22Rv1 (cell line): Measurements from ENCODE around the gene RAI2.

Source experiments
- H3K27ac ChIP-seq: fragments of 450-650 bp; 2 replicates; pipeline ENCODE4 v1.5.1; 2017
- CTCF ChIP-seq: fragments of 450-650 bp; IDR thresholded peaks from 2 replicates; pipeline ENCODE4 v1.5.1; 2017; ENCODE audit warnings: mild to moderate bottlenecking
- ZFX ChIP-seq: fragments of 450-650 bp; IDR thresholded peaks from 2 replicates; pipeline ENCODE4 v1.6.1; 2017; ENCODE audit warnings: antibody characterized with exemption, borderline replicate concordance

Gene RAI2

DNA sequence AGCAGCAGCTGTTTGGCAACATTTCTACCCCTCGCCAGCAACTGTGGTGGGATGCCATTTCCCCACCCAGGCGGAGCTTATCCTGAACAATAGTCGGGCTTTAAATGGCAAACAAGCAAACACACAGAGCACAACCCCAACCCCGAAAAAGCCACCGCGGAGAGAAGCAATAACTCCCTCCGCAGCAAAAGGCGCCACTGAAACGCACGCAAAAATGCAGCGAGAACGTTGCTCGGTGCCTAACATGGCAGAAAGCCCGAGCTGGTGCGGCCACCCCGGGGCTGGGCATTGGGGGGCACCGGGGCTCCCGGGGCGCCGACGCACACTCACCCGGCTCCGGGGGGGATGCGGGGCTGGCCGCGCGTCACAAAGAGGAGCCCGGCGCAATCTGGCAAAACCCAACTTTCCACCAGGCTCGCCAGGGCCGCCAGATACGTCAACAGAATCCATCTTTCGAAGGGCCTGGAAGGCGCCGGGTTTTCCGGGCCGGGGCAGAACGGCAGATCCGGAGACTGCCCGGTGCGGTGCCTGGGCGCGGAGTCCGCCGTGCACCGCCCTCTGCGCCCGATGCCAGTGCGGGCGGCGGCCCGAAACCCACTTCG, 818 bp downstream of the RAI2 start:
- H3K27ac ChIP-seq: no peak overlapping the region
- TF ChIP-seq CTCF: no peak
- TF ChIP-seq ZFX: no peak

DNA sequence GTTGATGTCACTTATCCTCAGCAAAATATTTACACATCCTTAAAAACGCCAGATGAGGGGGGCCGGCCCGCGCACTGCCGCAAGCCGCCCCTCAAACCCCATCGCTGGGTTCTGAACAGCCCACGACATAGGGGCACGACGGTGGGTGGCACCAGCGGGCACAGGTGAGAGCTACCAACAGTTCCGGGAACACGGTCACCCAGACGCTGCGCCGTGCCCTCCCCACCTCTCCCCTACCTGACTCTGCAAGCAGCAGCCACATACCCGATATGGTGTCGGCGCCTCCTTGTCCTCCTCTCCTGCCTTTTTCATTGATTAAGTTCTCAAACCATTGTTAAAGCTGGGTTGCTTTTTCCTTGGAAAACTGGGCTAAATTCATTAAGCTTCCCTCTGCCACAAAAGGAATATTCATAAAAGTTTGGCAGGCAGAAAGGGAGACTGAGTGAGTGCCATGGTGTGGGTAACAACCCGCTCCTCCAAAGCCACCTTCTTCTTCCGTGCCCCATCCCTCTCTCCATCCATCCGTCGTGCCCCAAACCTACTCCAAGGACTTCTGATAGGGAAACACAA, 1.4 kb downstream of the RAI2 start:
- TF ChIP-seq CTCF: no peak
- no peak for TF ChIP-seq ZFX
- no peak overlapping the region for H3K27ac ChIP-seq

GRCh38 chrX:17854531-17854930, 6.6 kb downstream of the RAI2 start:
- no peak overlapping the region for H3K27ac ChIP-seq
- TF ChIP-seq ZFX: no peak
- TF ChIP-seq CTCF: no peak

- H3K27ac ChIP-seq: no peak overlapping the region
- no peak for TF ChIP-seq ZFX
Observed at GRCh38 chrX:17854069-17854468, 7.0 kb downstream of the RAI2 start.

DNA sequence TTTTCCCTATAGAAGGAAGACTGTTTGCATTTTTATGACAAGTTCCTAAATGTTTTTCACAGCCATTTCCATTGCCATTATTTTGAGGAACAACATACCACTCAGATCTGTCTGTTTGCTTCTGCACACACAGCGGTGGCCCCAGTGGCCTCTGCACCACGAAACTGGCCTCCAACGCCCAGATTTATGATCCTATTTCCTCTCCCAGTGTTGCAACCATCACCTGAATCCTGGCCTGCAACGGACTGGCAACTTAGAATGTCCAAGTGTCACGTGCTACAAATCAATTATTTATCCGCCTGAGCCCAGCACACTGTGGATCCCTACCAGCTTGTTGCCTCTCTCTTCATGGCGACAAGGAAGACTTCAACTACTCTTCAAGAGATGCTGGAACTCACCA, 9.2 kb downstream of the RAI2 start:
- TF ChIP-seq CTCF: no peak
- no peak for TF ChIP-seq ZFX

DNA sequence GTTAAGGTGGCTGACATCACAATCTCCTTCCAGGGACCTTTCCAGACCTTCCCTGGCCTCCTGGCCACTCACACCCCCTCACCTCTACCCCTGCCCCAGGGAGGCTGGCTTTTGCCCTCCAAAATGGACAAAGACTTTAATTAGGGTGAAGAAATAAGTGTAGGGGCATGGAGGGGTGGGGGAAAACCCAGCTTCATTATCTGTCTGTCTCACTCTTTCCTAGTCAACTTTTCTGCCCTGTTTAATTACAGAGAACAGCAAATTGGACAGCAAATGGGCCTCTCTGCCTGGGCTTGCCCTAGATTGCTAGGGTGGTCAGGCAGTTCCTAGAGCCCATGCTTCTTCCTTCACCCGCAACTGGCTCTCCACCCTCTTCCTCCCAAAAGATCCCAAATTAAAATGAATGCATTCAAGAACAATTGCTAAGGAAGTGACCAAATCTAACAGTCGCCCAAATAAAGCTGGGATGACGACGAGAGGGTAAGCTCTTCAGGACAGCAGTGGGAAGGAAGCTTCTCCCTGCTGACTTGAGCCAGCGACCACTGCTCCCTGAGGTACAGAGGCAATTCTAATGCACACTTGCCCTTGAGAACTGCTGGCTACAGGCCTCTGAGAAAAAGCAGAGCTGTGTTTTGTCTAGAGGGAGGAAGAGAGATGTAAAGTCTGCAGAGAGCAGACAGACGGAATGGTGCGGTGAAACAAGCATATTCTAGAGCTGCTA, 12.4 kb downstream of the RAI2 start:
- no peak overlapping the region for H3K27ac ChIP-seq

More for the DNA sequence above, 9.2 kb downstream of the RAI2 start:
- H3K27ac ChIP-seq: no peak overlapping the region

DNA sequence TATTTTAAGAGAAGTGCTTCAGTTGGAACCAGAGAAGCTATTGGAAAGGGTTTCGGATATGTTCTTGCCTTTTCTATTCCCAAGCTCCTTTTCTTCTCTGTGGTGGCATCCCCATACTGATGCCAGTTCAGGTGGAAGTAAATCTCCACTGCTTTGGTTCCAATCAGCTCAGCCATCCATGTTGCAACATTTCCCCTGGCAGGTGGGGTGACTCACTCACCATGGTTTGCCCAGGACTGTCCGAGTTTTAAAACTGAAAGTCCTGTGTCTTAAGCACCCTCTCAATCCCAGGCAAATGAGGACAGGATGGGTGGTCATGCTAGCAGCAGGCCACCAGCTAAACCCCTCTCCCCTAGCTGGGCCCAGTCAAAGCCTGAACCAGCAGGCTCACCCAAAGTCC, 15.1 kb downstream of the RAI2 start:
- H3K27ac ChIP-seq: no peak overlapping the region
- TF ChIP-seq CTCF (no peak), ZFX (no peak)

More for the DNA sequence above, 12.4 kb downstream of the RAI2 start:
- no peak for TF ChIP-seq ZFX
- TF ChIP-seq CTCF: no peak
